Uterus (tissue), 4 donors: ENCODE results near the gene KTN1. TPM values are rescaled to one million over a fixed set of nuclear protein-coding genes. Genes with fewer than 3 reads are reported as not detected.

Experiments used
- DNase-seq, 2 donors: peaks; one replicate each; pipeline ENCODE4 v3.0.0-alpha.2; 2019 to 2020
- H3K27ac ChIP-seq, 2 donors: fragments of 200-600 bp; sonication (generic); 1 replicate in 1 of 2; 2 replicates in 1 of 2; pipeline ENCODE4 v1.5.1; 2016 to 2018
- H3K27me3 ChIP-seq, 2 donors: fragments of 200-600 bp; sonication (generic); one replicate each; pipeline ENCODE4 v1.5.1; 2018 to 2019; ENCODE audit warnings: control low read depth in 1 of 2
- H3K36me3 ChIP-seq, 2 donors: fragments of 200-600 bp; sonication (generic); one replicate each; pipeline ENCODE4 v1.5.1; 2019; ENCODE audit warnings: control low read depth in 1 of 2
- H3K4me1 ChIP-seq, 2 donors: fragments of 200-600 bp; sonication (generic); one replicate each; pipeline ENCODE4 v1.5.1; 2018 to 2019; ENCODE audit warnings: control low read depth in 1 of 2
- H3K4me3 ChIP-seq, 2 donors: fragments of 200-600 bp; sonication (generic); 1 replicate in 1 of 2; 2 replicates in 1 of 2; pipeline ENCODE4 v1.5.1; 2018 to 2019; ENCODE audit warnings: mild to moderate bottlenecking in 1 of 2
- H3K9me3 ChIP-seq, 2 donors: fragments of 200-600 bp; sonication (generic); one replicate each; pipeline ENCODE4 v1.5.1; 2019; ENCODE audit warnings: control low read depth in 1 of 2
- CTCF ChIP-seq, 4 experiments: fragments of 200-600 bp in 2 of 4; fragments of 450-650 bp in 2 of 4; sonication (generic) in 2 of 4; IDR thresholded peaks; one replicate each; pipeline ENCODE4 v1.5.1; 2016 to 2019; ENCODE audit warnings: antibody characterized with exemption in 4 of 4, mild to moderate bottlenecking in 2 of 4, moderate library complexity in 1 of 4
- POLR2A ChIP-seq, 2 donors: fragments of 450-650 bp; IDR thresholded peaks; one replicate each; pipeline ENCODE4 v1.6.1; 2016; ENCODE audit warnings: antibody characterized with exemption in 2 of 2, mild to moderate bottlenecking in 1 of 2, moderate library complexity in 1 of 2
- intact Hi-C: fragments of 100-400 bp; cut with DNase I; formaldehyde crosslinking; loops from one replicate; pipeline ENCODE4 v1.15.1; 2023; ENCODE audit warnings: low total_unique reads
- total RNA-seq, 4 donors: library from RNA; depleted of rRNA in 3 of 4; stranded (reverse); fragments of >200 nt in 3 of 4; gene quantifications; one replicate each; pipeline versions ENCODE4 v1.1.0 to v1.2.4, GENCODE V29; 2014 to 2023
- donor health status: DM: yes; HTN: yes; CAD: no.

The KTN1 gene
- total RNA-seq, 4 donors from 2014 or later: 57.9 to 183 (median 99.7) TPM

GRCh38 chr14:55535516-55536203 is 44.3 kb upstream of the KTN1 start:
- no peak overlapping the region for H3K27ac ChIP-seq
- no peaks in the 10 kb centered on the region for H3K4me1 ChIP-seq
- no peak overlapping the region for H3K4me3 ChIP-seq
- intact Hi-C loops: no loop called here
- TF ChIP-seq POLR2A (IDR thresholded peaks at IDR 0.05): no peak
- no peak for TF ChIP-seq CTCF (IDR thresholded peaks at IDR 0.05)
- no peaks in the 10 kb centered on the region for H3K27me3 ChIP-seq
- no peaks in the 10 kb centered on the region for H3K36me3 ChIP-seq
- no peak for DNase-seq
- no peaks in the 10 kb centered on the region for H3K9me3 ChIP-seq

DNA sequence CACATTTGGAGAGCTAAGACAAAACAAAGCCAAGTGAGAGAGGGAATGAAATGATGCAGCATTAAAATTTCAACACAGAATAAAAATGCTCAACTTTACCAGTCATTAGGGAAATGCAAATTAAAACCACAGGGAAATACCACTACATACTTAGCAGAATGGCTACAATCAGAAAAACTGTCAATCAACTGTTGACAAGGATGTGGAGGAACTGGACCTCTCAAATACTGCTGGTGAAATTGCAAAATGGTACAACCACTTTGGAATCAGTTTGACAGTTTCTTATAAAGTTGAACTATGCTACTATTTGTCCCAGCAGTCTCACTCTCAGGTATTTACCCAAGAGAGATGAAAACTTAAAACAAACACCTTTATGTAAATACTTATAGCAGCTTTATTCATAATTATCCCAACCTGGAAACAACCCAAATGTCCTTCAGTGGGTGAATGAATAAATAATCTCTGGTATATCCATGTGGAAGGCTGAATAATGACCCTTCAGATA is 43.8 kb upstream of the KTN1 start:
- Histone ChIP-seq H3K27me3 (no peaks in the 10 kb centered on the region), H3K36me3 (no peaks in the 10 kb centered on the region), H3K27ac (no peak overlapping the region), H3K4me3 (no peak overlapping the region), H3K9me3 (no peaks in the 10 kb centered on the region), H3K4me1 (no peaks in the 10 kb centered on the region)
- intact Hi-C loops: no loop called here
- TF ChIP-seq CTCF (IDR thresholded peaks at IDR 0.05): no peak
- no peak for TF ChIP-seq POLR2A (IDR thresholded peaks at IDR 0.05)
- no peak for DNase-seq

- H3K27me3 ChIP-seq: no peaks in the 10 kb centered on the region
- H3K27ac ChIP-seq: no peak overlapping the region
- H3K4me1 ChIP-seq: no peaks in the 10 kb centered on the region
- H3K4me3 ChIP-seq: no peak overlapping the region
- intact Hi-C loops: no loop called here
- TF ChIP-seq POLR2A (IDR thresholded peaks at IDR 0.05) (no peak), CTCF (IDR thresholded peaks at IDR 0.05) (no peak)
- no peaks in the 10 kb centered on the region for H3K36me3 ChIP-seq
- H3K9me3 ChIP-seq: no peaks in the 10 kb centered on the region
- DNase-seq: no peak
Observed at GRCh38 chr14:55537782-55538181, 42.2 kb upstream of the KTN1 start.

DNA sequence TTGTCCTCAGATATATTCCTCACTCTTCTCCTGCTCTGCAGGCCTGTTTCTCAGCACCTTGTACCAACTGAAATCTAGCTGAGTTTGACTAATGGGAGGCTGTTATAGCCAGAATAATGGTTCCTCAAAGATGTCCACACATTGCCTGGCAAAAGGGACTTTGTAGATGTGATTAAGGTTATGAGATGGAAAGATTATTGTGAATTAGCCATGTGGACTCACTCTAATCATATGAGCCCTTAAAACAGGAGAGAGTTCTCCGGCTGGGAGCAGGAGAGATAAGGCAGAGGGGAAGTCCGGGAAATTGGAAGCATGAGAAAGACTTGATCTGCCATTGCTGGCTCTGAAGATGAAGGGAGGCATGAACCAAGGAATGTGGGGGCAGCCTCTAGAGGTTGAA is 40.0 kb upstream of the KTN1 start:
- H3K36me3 ChIP-seq: no peaks in the 10 kb centered on the region
- no peaks in the 10 kb centered on the region for H3K4me1 ChIP-seq
- no peak for DNase-seq
- no peaks in the 10 kb centered on the region for H3K9me3 ChIP-seq
- intact Hi-C loops: no loop called here
- H3K27me3 ChIP-seq: no peaks in the 10 kb centered on the region
- H3K4me3 ChIP-seq: no peak overlapping the region
- no peak overlapping the region for H3K27ac ChIP-seq
- TF ChIP-seq POLR2A (IDR thresholded peaks at IDR 0.05) (no peak), CTCF (IDR thresholded peaks at IDR 0.05) (no peak)

DNA sequence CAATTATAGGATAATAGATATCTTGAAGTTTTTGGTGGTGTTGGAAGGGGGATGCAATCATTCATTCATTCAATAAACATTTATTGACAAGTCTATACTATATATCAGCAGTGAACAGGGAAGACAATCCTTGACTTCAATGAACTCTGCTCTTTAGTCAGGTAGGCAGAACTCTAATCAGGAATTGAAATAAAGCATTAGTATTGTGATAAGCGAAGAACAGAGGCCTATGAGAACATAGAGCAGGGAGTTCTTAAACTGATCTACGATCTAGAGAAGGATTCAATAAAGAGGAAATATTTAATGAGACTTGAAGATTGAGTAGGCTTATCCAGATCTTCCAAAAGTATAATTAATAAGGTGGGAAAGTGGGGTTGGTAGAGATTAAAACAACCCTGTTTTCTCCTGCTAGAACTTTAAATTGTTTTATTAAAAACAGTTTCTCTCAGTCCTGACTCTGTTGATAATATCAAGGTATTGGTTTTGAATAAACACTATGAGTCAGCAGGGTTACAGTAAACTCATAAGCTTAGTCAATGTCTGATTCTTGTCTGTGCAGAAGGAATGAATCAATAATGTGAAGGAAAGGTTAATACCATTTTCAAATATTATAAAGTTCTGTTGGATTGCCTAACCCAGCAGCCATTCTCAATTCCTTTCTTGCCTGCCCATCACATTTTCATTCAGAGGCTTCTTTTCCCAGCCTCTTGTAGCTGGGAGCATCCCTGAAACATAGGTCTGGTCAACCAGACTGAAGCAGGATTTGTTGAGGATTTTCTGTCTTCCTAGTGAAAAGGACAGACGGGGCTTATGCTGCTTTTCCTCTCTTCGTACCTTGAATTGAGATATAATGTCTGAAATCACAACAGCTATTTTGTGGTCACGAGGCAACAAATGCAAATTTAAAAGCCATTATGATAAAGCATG is 38.9 kb upstream of the KTN1 start:
- Histone ChIP-seq H3K4me3 (no peak overlapping the region), H3K27ac (no peak overlapping the region), H3K36me3 (no peaks in the 10 kb centered on the region), H3K27me3 (no peaks in the 10 kb centered on the region), H3K9me3 (no peaks in the 10 kb centered on the region), H3K4me1 (no peaks in the 10 kb centered on the region)
- TF ChIP-seq CTCF (IDR thresholded peaks at IDR 0.05) (no peak), POLR2A (IDR thresholded peaks at IDR 0.05) (no peak)
- DNase-seq: no peak
- intact Hi-C loops: no loop called here
